GM13976 (cell line): Measurements from ENCODE around the gene PCSK6.
A peak's percentile ranks its signal among the peaks of the same experiment; 100 is the strongest.
"Not testable (repeated sequence)": the region's sequence is repeated elsewhere in the genome, so short reads cannot be mapped to it uniquely, and the experiment has no call there.

Experiments used
- DNase-seq: peaks from one replicate; pipeline ENCODE4 v3.0.0; 2012; ENCODE audit warnings: low spot score
- in situ Hi-C: fragments of 300-500 bp; cut with MboI; formaldehyde crosslinking; loops from one replicate; pipeline ENCODE4 v1.12.0; 2022; ENCODE audit warnings: low sequenced_read_pairs, mixed read lengths, inconsistent platforms; ENCODE audit not compliant: unreplicated experiment
- TF ChIP-seq, protein P1 (sequence below): IDR thresholded peaks from 2 replicates; pipeline ENCODE4 v1.5.1; 2012; ENCODE audit warnings: borderline replicate concordance, mild to moderate bottlenecking; ENCODE audit not compliant: insufficient read depth; ENCODE audit errors: extremely low read depth, missing control alignments, control extremely low read depth

The PCSK6 gene

DNA sequence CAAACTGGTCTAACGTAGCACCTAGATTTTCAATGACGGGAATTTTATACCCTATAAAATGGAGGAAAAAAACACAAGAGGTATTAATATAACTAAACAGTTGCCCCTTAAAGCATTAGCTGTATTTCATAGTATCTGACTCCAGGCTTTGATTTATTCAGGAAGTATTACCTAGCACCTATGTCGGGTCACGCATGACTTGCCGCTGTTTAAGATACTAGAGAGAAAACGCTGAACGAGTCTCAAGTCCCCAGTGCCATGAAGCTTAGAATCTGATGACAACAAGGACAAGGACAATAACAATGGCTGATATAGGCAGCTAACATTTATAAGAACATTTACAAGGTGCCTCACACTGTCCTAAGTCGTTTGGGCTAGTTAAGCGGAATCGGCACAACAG lies 196.4 kb downstream of the PCSK6 start:
- no peak for DNase-seq
- in situ Hi-C loops = loop anchor here (10.0 kb wide), 1 partner anchor 202 kb away; no protein-coding TSS in a partner anchor
- TF ChIP-seq, protein P1, sequence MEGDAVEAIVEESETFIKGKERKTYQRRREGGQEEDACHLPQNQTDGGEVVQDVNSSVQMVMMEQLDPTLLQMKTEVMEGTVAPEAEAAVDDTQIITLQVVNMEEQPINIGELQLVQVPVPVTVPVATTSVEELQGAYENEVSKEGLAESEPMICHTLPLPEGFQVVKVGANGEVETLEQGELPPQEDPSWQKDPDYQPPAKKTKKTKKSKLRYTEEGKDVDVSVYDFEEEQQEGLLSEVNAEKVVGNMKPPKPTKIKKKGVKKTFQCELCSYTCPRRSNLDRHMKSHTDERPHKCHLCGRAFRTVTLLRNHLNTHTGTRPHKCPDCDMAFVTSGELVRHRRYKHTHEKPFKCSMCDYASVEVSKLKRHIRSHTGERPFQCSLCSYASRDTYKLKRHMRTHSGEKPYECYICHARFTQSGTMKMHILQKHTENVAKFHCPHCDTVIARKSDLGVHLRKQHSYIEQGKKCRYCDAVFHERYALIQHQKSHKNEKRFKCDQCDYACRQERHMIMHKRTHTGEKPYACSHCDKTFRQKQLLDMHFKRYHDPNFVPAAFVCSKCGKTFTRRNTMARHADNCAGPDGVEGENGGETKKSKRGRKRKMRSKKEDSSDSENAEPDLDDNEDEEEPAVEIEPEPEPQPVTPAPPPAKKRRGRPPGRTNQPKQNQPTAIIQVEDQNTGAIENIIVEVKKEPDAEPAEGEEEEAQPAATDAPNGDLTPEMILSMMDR = no peak

DNA sequence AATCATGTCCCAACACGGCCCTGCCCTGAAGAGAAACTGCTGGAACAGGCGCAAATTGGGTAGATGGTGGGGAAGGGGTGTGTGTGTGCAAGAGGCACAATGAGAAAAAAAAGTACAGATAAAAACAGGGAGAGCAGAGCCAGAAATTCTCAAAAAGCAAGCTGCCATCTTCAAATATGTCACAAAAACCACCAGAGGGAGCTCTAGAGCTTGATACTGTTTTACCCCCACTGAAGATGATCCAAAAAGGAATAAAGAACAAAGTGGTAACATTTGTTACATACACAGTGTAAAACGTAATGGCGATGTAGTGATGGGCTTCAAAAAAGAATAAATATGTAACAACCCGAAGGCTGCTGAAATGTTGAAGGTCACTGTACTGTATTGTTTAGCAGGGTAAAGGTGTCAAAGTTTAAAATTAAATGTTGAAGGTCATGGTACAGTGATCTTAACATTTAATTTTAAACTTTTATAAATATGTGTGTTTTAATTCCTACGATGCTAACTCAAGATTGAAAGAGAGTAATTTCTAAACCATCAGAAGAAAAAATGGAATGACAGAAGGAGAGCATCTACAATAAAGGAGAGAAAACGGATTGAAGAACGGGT lies 200.5 kb downstream of the PCSK6 start:
- TF ChIP-seq, protein P1 = peak; percentile 36
- DNase-seq = peak; percentile 45
- in situ Hi-C loops = no loop called here

DNA sequence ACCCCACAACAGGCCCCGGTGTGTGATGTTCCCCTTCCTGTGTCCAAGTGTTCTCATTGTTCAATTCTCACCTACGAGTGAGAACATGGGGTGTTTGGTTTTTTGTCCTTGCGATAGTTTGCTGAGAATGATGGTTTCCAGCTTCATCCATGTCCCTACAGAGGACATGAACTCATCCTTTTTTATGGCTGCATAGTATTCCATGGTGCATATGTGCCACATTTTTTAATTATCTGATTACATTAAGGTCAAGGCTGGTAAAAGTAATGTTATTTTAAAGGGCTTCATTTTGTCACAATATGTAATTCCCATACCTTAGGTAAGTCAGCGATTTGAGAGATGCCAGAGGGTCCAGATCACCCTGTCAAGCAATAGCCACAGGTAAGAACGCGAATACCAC lies 202.2 kb downstream of the PCSK6 start:
- in situ Hi-C loops, DNase-seq: not testable (repeated sequence)

DNA sequence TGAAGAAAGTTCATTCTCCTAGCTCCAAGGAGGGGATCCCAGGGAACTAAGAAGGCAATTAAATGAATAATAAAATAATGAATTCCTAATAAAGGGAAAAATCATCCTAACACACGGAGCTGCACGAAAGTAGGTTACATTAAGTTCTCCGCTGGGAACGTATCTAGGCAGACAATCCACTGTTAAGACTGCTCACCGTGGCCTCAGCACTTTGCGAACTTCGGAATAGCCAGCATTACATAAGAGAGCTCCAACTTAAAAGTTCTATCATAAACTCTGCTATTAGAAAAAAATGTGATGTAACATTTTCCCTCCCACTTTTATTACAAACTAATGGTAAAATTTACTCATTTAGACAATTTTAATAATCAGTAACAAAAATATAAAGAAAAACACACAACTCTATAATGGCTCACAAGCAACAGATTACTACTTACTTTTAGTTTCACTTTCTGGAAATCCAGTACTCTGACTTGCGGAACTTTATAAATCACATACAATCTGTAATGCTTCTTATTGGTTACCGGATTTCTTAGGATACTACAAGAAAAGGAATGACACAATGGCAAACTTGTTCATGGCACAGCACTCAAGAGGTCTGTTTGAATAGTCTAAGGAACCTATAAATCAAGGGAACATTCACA lies 202.9 kb downstream of the PCSK6 start:
- TF ChIP-seq, protein P1 = no peak
- DNase-seq = no peak
- in situ Hi-C loops = no loop called here

DNA sequence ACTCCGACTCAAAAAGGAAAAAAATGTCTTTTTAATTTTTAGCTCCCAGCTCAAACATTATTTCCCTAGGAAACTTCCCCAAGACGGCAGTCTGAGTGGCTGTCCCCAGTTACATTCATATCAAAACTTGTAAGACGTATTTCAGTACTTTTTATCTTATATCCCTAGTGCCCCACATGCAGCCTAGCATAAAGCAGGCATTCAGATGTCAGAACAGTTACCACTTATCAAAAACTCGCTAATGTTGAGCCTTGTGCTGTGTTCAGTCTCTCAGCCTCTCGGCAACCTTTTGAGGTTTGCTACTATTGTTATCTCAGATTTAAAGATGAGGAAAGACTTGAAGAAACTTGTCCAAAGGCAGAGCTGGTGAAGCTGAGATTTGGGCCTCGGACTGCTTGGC lies 205.6 kb downstream of the PCSK6 start:
- TF ChIP-seq, protein P1 = no peak
- in situ Hi-C loops = no loop called here
- DNase-seq = no peak

DNA sequence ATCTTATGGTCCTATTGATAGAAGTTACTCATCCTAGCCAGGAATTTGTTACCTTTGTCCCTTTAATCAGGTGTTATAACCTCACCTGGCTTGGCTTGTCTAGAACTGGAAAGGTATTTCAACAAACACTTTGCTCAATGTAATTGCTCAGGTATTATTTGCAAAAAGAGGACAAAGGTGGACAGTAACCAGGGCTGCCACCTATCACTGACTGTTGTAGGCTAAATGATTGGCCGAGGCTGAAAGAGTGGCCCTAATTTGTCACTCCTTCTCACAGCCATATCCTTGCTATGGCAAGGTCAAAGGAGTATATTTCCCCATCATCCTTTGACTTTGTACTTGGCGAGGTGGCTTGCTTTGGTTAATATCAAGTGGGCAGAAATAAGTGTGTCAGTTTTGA lies 209.5 kb downstream of the PCSK6 start:
- TF ChIP-seq, protein P1 = no peak
- no peak for DNase-seq
- in situ Hi-C loops = no loop called here

DNA sequence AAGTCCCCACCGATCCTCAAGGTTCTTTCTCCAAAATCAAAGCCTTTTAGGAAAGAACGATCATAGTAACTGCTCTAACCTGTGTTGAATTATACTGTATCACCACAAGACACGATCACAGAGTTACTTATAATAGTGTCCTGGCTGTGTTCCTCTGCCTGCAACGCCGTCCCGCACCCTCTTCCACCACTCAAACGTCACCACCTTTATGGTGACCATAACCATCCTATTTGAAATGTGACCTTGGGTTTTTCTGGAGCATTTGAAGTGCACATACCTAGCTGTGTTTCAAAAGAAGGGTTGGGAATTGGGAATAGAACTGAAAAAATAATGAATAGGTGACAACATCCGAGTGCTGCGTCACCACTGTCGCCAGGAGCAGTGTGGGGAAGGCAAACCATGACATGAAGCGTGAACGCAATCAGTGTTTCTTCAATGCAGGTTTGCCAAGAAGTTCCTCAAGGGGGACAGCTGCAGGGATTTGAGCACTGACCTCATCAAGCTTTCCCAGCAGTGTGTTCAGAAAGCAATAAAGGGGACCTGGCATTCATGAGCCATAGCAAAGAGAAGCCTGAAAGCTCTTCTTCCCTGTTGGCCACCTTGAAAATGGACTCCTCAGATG lies 211.5 kb downstream of the PCSK6 start:
- no peak for DNase-seq
- TF ChIP-seq, protein P1 = no peak
- in situ Hi-C loops = no loop called here
